NCI-H146 treated with DMSO at 0.1 percent for 48 hours (cell line): ENCODE data around the gene ACSF2.

Source experiments
- DNase-seq: peaks from one replicate; lab custom pipeline; 2025; ENCODE audit not compliant: unreplicated experiment; lab: John Stamatoyannopoulos, UW

The ACSF2 gene

DNA sequence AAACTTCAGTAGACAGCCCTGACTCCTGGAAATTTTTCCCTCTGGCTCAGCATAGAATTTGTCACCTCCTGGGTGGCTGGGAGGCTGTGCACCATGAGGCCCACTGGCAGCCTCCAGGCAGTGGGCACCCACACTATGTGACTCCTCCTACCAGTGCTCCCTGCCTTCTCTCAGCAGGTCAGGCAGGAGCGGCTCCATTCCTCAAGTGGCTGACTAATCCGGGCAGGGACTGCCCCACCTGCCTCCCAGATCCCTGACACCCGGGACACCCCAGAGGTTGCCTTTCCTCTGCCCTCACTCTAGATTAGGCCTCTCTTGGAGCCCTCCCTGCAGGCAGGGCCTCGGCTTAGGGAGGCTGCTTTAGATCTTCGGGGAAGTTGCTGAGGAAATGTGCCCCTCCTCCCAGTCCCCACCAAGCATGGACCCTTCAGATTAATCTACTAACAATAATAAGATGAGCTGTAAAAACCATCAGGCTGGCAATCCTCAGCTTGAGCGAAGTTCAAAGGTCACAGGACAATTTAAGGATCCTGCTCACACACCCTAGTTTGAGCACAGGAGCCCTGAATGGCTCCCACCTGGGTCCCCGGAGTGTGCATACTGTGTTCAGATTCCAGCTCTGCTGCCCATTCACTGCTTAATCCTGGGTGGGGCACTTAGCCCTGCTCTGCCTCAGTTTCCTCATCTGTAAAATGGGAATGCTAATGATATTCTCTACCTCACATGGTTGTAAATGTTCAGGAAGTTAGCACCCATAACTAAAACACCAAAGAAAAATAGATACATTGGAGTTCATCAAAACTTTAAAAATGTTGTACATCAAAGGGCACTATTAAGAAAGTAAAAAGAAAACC, 72.2 kb downstream of the ACSF2 start:
- DNase-seq = no peak

DNA sequence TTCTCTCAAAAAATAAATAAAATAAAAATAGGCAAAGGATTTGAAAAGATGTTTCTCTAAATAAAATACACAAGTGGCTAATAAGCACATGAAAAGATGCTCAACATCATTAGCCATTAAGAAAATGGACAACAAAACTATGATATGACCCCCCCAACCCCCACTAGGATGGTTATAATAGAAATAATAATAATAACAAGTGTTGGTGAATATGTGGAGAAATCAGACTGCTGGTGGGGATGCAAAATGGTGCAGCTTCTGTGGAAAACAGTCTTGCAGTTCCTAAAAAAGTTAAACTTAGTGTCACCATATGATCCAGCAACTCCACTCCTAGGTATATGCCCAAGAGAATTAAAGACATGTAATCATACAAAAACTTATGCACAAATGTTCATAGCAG, 73.3 kb downstream of the ACSF2 start:
- DNase-seq = no peak

DNA sequence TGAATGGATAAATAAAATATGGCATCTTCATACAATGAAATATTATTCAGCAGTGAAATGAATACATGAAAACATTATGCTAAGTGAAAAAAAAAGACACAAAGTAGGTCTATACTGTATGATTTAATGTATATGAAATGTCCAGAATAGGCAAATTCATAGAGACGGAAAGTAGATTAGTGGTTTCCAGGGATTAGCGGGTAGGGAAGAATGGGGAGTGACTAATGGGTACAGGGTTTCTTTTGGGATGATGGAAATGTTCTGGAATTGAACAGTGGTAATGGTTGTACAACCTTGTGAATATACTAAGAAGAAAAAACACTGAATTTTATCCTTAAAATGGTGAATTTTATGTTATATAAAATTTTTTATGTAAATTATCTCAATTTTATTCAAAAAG, 73.7 kb downstream of the ACSF2 start:
- no peak for DNase-seq

DNA sequence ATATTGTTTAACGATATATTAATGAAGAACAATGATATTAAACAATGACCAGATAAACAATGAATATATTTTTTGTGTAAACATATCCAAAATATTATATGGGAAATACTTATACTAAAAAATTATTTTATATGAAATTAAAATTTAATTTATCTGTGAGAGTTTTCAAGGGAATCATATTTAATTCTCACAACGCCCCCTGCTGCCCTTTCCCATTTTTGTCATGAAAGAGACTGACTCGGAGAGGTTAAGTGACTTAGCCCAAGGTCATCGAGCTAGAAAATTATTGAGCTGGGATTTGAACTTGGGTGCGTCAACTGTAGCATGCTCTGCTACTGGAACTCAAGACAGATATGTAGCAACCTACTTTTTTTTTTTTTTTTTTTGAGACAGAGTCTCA, 75.0 kb downstream of the ACSF2 start:
- DNase-seq = no peak

DNA sequence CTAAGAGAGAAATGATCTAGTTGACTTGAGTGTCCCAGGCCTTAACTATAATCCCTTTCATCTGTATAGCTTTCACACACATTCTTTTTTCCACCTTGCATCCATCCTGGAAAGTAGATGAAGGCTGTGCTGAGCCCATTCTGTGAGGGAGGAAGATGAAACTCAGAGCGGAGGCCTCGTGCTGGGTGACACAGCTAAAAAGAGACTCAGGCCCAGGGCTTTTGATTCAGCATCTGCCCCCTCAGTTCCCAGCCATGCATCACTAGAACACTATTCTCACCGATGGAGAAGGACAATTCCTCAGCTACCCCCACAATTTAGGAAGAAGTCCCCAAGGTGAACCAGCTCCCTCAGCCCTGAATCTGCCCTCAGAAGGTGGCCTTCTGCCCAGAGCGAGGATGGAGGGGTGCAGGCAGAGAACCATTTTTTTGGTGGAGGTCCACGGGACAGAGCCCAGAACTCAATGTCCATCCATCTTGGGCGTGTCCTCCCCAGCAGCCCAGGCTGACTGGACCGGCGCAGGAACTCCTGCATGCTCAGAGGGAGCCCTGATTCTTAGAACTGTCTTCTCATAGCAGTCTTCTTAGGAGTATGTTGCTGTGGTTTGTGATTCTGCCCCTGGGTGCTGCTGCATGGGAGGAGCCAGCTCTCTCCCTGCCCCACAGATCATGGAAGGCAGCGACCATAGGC, 76.4 kb downstream of the ACSF2 start:
- DNase-seq = no peak

DNA sequence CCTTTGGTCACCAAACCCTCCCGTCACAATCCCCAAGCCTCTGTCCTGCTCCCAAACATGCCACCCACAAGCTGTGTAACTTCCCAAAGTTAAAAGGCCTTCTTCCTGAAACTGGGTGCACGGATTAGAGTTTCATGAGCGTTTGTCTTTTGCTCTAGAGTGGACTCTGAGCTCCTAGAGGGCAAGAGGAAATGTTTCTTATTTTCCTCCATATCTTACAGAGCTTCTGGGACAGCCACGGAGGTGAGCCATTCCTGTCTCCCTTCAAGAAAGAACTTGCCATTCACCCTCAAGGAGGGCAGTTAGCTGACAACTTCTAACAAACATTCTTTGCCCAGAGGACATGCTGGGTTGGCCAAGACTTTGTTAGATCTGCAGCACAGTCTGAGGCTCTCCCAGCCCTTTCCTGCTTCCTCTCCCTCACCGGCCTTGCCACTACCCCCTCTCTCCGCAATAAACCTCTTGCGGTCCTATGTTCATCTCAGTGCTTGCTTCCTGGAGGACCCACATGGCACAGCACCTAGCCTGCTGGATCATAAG, 79.6 kb downstream of the ACSF2 start:
- no peak for DNase-seq

DNA sequence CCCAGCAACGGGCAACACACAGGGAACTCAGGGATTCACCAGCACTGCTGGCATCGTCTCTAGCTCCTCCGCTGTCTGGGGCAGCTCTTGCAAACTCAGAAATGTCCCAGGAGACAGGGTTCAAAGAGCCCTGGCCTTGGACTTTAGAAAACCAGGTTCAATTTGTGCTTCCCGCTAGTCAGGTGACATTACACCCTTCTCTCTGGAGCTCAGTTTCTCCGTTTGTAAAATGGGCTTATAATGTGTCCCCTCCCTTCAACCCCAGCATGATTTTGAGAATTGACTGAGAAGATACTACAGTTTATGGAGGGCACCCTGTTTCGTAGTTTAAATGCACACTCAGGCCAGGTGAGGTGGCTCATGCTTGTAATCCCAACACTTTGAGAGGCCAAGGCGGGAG, 80.3 kb downstream of the ACSF2 start:
- DNase-seq = no peak

DNA sequence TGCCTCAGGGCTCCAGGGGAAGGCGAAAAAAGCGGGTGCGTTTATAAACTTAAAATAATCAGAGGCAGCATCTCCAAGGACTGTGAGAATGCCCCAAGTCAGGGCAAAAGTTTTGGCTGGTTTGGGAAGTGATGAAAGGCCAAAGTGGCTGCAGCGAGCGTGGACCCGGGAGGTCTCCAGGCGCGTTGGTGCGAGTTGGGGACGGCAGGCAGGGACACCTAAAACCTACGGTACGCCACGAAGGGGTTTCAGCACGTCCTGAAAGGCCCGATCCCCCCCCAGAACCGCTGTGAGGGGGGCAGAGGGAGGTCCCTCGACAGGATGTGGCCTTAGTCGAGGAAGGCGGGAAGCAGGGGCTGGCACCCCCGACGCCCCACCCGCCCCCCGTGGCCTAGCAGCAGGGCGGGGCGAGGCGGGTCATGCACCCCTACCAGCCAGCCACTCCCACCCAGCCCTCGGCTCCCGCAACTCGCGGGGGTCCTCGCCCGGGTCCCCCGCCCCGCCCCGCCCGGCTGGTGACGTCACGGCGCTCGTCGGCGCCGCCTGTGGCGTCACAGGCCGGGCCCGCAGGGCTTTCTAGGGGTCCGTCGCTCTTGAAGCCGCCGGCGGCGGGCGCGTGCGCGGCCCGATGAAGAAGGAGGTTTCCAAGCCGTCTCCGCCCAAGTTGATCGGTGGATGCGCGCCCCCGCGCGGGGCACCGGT, 82.0 kb downstream of the ACSF2 start, which contains the start of gene MYCBPAP:
Gene MYCBPAP (plus strand): TSS at position 569 of the 702 bp plus-strand sequence. CDS start 236 bp downstream, outside the sequence.
- DNase-seq = peak; percentile 41

DNA sequence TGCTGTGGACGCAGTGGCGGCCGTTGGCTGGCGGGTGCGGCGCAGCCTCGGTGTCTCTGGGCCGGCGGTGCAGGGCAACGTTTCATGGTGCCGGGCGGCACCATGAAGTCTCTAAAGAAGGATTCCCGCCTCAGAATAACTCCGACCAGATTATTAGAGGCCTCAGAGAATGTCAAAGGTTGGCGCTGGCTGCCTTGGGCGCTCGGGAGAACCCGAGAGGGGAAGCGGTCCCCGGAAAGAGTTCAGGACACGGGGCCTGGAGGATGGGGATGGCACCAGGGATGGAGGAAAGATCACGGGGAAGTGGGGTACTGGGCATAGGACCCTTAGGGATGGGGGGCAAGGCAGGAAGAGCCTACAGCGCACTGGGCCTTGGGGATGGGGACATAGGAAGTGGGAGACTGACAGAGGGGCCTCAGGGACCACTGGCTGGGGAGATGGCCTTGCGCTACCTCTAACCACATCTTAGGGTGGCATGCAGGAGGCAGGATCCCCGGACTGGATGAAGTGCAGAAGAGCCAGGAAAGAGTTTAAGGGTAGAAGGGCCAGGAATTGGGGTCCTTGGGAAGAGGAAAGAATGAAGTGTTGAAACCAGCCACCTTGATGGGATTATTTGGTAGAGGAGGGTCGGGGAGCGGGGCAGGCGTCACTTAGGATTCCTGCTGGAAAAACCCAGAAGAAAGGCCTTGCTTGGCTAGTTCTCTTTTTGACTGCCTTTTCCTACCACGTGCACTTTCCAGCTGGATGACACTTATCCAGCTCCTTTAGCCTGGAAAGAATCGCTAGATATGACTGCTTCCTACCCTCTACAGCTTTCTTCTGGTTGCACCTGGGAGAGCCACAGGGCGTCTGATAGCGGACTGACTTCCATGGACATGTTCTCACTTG, 82.8 kb downstream of the ACSF2 start:
- no peak for DNase-seq

DNA sequence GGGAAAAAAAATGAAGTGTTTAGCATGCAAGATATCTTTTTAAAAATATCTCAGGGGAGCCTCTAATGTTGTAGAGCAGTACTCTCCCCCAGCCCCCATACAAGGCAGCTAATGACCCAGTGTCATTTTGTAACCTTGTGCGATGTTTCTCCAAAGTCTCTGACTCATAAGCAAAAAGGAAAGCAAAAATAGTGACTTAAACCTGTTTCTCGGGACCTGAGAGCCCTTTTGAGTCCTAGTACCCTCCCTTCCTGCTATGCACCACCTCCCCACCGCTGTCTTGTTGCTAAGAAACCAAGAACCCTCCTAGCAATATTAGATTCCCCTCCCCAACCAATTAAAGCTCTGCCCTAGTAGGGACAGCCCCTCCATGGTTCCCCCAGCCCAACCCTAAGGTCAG, 85.0 kb downstream of the ACSF2 start:
- DNase-seq = no peak

DNA sequence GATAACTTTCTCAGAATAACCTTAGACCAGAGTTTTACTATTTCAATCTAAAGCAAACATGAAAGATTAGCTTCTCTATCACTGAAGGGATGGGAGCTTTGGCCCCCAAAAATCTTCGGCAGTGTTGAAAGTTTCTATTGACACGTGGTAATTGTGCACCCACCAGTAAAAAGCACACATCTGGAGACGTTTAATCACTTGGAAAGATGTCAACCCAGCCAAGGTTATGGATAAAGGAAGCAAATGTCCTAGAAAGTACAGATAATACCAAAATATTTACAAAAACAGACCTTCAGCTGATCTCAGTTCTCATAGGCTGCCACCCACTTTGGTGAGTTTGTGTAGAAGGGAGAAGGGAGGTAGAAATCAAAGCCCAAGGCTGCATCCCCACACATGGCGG, 87.5 kb downstream of the ACSF2 start:
- DNase-seq = no peak

DNA sequence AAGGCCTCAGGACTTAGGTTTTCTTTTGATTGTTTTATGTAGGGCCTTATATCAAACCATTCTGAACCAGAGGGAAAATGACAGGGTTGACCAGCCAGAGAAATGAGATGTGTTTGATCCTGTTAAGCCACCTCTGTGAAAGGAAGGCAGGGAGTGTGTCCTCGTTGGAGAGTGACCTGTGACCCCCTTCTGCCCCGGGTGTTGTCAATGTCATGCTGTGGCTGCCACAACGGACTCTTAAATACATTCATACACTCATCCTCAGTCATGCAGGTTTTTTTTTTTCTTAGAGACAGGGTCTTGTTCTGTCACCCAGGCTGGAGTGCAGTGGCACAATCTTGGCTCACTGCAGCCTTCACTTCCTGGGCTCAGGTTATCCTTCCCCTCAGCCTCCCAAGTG, 88.4 kb downstream of the ACSF2 start:
- DNase-seq = no peak

DNA sequence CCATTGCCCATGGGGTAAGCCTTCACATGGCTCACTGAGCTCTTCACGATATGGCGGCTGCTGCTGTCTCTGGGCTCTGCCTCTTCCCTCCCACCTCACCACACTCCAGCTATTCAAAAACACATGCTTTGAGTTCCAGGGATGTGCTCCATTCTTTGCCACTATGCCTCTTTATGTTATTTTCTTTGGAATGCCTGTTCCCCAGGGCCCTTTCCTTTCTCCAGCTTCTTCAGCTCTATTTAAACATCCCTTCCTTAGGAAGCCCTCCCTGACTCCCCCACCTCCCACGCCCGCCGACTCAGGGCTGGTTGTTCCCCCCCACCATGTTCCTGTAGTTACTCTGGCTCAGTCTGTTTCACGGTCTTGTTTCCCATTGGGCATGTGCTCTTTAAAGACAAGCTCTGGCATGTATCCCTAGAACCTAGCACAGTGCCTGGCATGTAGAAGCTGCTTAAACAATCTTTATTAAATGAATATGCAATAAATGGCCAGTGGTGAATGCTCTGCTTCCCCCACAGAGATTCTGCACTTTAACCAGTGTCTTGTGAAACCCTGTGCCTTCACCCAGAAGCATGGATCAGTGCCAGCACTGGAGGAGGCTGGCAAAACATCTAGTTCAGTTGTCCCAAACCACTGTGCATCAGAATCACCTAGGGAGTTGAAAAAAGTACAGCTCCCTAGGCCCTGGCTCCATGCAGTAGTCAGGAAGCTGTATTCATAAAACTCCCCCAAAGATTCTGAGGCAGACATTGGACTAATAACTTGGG, 89.1 kb downstream of the ACSF2 start:
- no peak for DNase-seq

DNA sequence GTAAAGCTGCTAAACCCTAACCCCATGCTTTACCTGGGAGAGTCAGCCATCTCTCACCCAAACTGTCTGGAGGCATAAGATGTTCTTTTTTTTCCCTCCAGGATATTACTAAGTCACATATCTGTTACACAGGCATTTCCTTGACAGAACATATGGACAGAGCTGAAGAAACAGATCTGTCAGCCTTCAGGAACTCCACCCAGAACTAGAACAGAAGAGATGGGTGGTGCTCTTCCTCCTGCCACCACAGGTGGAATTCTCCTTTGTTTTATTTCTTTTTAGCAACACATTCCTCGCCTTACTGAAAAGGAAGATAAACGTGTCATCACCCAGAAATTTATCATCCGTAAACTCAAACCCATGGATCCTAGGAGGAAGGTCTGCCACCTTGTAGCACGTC, 91.0 kb downstream of the ACSF2 start:
- DNase-seq = no peak

DNA sequence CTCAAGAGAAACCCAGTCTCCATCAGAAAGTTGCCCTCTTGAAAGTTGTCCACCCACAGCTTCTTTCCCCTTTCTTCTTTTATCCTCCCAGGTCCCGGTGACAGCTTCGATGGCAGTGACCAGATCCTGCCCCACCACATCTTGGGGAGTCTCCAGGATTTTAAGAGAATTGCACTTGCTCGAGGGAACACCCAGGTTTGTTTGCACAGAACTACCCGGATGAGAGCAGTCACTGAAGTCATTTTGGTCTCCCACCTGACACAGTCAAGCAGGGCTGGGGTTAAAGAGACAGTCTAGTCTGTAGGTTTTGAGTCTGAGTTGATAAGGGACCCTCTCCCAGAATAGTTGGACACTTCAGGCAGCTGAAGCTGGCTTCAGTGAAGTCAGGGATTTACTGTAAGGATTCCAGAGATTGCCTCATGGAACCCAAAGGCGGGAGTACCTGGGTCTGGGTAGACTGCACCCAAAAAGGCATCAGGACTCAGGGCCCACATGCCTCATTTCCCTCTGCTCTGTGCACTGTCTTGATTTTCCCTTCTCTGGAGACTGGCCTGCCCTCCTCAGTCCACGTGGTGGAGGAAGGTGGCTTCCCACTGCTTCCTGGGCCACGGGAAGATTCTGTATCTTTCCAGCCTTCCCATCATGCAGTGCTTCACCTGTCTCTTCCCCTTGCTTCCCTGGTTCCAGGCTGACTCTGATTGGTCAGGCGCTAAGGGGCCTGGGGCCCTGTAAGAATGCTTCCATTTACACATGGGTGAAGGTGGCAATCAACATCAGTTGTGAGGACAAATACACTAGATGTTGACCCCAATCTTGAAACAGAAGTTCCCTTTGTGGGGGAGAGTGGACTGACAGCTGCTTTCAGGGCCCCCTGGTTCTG, 91.7 kb downstream of the ACSF2 start:
- DNase-seq = no peak

DNA sequence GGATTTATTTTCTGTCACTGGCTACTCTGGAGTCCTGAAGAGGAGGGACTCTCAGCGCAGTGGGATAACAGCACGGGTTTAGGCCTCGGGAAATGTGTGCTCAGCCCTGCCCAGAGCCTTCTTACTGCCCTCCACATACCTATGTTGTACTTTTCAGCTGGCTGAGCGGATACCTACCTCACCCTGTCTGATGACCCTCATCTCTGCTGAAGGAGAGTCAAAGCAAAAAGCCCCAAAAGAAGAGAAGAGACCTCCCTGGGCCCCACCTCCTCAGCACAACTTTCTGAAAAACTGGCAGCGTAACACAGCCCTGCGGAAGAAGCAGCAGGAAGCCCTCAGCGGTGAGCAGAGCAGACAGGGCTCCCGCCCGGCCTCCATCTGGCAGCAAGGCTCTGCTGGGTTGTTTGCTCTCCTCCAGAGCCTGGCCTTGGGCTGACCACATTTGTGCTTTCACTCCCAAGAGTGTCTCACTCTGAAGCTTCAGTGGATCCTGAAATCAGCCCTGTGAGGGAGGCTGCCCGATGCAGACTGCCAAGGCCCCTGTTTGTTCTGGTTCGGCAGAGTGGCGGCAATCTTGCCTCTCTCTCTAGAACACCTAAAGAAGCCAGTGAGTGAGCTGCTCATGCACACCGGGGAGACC, 92.5 kb downstream of the ACSF2 start:
- DNase-seq = no peak

DNA sequence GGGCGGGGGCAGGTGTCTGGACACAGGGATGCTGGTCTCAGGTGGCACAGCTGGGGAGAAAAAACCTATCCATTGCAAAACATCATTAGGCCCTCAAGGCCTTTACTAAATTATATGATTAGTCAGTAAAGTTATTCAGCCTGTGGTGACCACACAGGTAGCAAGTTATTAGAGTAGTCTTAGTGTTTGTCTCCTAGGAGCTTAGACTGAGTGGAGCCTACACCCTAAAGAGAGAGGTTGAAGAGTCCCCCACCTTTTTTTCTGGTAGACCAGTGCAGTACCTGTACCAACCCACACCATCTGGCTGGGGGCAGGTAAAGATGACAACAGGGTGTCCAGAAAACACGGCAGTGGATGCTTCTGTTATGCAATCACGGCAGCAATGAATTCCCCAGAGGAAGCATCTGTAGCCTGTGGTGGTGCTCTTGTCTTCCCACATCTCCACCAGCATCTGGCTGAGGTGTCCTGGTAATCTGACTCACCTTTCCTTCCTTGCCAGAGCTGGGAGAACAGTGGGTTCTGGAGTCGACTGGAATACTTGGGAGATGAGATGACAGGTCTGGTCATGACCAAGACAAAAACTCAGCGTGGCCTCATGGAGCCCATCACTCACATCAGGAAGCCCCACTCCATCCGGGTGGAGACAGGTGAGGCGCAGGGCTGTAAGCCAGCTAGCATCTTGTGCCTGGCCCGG, 93.3 kb downstream of the ACSF2 start:
- no peak for DNase-seq

DNA sequence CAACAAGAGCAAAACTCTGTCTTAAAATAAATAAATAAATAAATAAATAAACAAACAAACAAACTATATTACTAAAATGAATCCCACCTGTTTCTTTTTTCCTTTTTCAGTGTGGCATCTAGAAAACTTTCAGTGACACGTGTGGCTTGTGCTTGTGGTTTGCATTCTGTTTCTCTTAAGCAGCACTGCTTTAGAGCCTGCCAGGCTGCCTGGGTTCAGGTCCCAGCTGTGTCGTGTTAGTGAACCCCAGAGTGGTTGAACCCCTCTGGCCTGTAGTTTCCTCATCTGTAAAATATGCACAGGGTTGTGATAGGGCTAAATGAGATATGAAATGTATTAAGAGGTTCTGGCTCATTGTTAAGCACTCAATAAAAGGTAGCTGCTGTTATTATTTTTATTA, 94.5 kb downstream of the ACSF2 start:
- no peak for DNase-seq
